Thyroid gland (tissue), 4 donors: ENCODE results near the gene HK2. TPM values are rescaled to one million over a fixed set of nuclear protein-coding genes. Genes with fewer than 3 reads are reported as not detected.
"Not testable (repeated sequence)": the region's sequence is repeated elsewhere in the genome, so short reads cannot be mapped to it uniquely, and the experiment has no call there.

Source experiments
- DNase-seq, 2 donors: peaks; one replicate each; pipeline ENCODE4 v3.0.0-alpha.2; 2019
- H3K27ac ChIP-seq, 3 donors: fragments of 200-600 bp; sonication (generic); 1 replicate in 2 of 3; 2 replicates in 1 of 3; pipeline ENCODE4 v1.5.1; 2016 to 2019; ENCODE audit warnings: mild to moderate bottlenecking in 1 of 3, moderate library complexity in 1 of 3
- H3K27me3 ChIP-seq: fragments of 200-600 bp; sonication (generic); one replicate; pipeline ENCODE4 v1.5.1; 2019
- H3K36me3 ChIP-seq, 2 donors: fragments of 200-600 bp; sonication (generic); one replicate each; pipeline ENCODE4 v1.5.1; 2016 to 2019
- H3K4me1 ChIP-seq, 2 donors: fragments of 200-600 bp; sonication (generic); one replicate each; pipeline ENCODE4 v1.5.1; 2017 to 2019
- H3K4me3 ChIP-seq, 3 donors: fragments of 200-600 bp; sonication (generic); replicated peaks in 1 of 3; 1 replicate in 2 of 3; 2 replicates in 1 of 3; pipeline ENCODE4 v1.5.1; 2016; ENCODE audit warnings: mild to moderate bottlenecking in 1 of 3
- H3K9me3 ChIP-seq: fragments of 200-600 bp; sonication (generic); one replicate; pipeline ENCODE4 v1.5.1; 2017
- POLR2A ChIP-seq, 2 donors: fragments of 450-650 bp; IDR thresholded peaks; one replicate each; pipeline ENCODE4 v1.6.1; 2017; ENCODE audit warnings: antibody characterized with exemption in 2 of 2, mild to moderate bottlenecking in 2 of 2, moderate library complexity in 1 of 2
- WGBS, 2 donors: methylation state at CpG; one replicate each; pipeline ENCODE4 v1.1.5; 2017; 5-methylcytosine and 5-hydroxymethylcytosine counted together
- intact Hi-C: fragments of 100-400 bp; cut with DNase I; formaldehyde crosslinking; loops from one replicate; pipeline ENCODE4 v1.15.1; 2023
- total RNA-seq, 4 donors: library from RNA; depleted of rRNA; stranded (reverse); fragments of >200 nt; gene quantifications; one replicate each; pipeline ENCODE4 v1.2.3, GENCODE V29; 2016
- TF ChIP-seq, protein P1 (sequence below), 6 experiments: fragments of 200-600 bp in 3 of 6; fragments of 450-650 bp in 3 of 6; sonication (generic) in 3 of 6; IDR thresholded peaks; one replicate each; pipeline ENCODE4 v1.5.1; 2016 to 2019; ENCODE audit warnings: antibody characterized with exemption in 6 of 6, mild to moderate bottlenecking in 2 of 6, inconsistent platforms in 1 of 6, moderate library complexity in 1 of 6

HK2 gene
- total RNA-seq, 4 donors from 2014 or later, result 6.7 to 47.8 (median 26.9) TPM

DNA sequence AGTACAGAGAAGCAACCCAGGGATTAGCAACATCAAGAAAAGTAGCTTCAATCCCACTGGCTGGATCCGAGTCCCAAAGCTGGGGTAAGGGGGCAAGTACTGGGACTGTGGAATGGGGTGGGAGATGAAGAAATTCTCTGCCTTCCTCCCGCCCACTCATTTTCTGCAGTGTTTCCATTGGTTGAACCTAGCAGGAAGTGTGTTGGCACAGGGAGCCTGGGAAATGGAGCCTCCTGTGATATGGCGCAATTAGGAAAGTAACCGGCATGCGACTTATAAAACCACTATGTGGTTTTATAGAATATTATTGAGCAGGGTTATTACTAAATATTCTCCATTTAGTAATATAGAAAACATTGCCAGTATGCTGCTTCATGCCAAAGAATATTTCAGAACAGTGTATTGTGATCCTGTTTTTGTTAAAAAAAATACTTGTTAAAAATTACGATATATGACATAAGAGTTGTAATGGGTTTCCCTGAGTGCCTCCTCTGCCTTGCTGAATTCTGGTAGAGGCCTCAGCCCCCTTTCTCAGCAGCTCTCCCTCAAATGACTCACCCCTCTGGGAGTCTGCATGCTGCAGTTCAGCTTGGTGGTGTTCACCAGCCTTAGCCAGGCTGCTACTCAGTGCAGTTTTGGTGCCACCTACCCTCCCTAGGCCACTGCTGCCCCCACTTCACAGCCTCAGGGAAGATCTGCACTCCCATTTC, 60.5 kb downstream of the HK2 start:
- intact Hi-C loops, result no loop called here
- no peaks in the 10 kb centered on the region for H3K27me3 ChIP-seq

DNA sequence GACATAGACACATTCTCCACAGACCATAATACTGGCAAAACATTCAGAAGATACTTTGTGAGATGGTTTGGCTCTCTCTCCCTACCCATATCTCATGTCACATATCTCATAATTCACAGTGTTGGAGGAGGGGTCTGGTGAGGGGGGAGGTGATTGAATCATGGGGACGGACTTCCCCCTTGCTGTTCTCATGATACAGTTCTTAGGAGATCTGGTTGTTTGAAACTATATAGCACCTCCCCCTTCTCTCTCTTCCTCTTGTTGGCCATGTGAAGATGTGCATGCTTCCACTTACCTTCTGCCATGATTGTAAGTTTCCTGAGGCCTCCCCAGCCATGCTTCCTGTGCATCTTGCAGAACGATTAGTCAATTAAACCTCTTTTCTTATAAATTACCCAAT, 61.1 kb downstream of the HK2 start:
- H3K36me3 ChIP-seq, result peaks cover 0 to 3% of the 10 kb centered on the region in 2 donors
- TF ChIP-seq, protein P1, sequence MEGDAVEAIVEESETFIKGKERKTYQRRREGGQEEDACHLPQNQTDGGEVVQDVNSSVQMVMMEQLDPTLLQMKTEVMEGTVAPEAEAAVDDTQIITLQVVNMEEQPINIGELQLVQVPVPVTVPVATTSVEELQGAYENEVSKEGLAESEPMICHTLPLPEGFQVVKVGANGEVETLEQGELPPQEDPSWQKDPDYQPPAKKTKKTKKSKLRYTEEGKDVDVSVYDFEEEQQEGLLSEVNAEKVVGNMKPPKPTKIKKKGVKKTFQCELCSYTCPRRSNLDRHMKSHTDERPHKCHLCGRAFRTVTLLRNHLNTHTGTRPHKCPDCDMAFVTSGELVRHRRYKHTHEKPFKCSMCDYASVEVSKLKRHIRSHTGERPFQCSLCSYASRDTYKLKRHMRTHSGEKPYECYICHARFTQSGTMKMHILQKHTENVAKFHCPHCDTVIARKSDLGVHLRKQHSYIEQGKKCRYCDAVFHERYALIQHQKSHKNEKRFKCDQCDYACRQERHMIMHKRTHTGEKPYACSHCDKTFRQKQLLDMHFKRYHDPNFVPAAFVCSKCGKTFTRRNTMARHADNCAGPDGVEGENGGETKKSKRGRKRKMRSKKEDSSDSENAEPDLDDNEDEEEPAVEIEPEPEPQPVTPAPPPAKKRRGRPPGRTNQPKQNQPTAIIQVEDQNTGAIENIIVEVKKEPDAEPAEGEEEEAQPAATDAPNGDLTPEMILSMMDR (IDR thresholded peaks at IDR 0.05), result no peak
- TF ChIP-seq POLR2A (IDR thresholded peaks at IDR 0.05), result no peak
- H3K9me3 ChIP-seq, result no peaks in the 10 kb centered on the region
- no peaks in the 10 kb centered on the region for H3K4me1 ChIP-seq
- no peaks in the 10 kb centered on the region for H3K27me3 ChIP-seq
- no peak overlapping the region for H3K4me3 ChIP-seq
- intact Hi-C loops, result no loop called here
- 95 to 100% methylated on average over 2 of the region's 2 CpGs for WGBS, 2 donors
- H3K27ac ChIP-seq, result no peak overlapping the region
- DNase-seq, result no peak

More for the DNA sequence above, 60.5 kb downstream of the HK2 start:
- no peaks in the 10 kb centered on the region for H3K4me1 ChIP-seq
- WGBS, 2 donors, result 96 to 97% methylated on average over 6 of the region's 6 CpGs
- TF ChIP-seq POLR2A (IDR thresholded peaks at IDR 0.05), result no peak
- TF ChIP-seq, protein P1 (IDR thresholded peaks at IDR 0.05), result no peak
- H3K27ac ChIP-seq, result no peak overlapping the region
- no peak overlapping the region for H3K4me3 ChIP-seq
- H3K36me3 ChIP-seq, result peaks cover 0 to 9% of the 10 kb centered on the region in 2 donors
- DNase-seq, result no peak
- H3K9me3 ChIP-seq, result no peaks in the 10 kb centered on the region

DNA sequence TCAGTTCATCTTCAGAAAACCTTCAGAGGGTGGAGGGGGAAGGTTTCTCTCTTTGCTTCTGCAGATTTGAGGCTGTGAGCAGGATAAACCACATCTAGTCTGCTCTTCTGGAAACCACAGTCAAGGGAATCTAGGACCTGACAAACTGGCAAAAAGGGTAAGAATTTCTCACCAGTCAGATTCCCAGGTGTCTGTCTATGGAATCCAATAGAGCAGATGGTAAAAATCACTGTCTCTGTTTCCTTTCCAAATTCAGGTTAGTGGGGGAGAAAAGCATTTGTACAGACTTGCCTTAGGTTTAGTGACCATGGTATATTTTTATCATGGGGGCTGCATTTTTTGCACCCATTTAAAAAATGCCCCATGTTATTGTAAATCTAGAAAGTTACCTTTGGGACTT, 62.3 kb downstream of the HK2 start:
- H3K27ac ChIP-seq, result no peak overlapping the region
- H3K36me3 ChIP-seq, result no peaks in the 10 kb centered on the region
- TF ChIP-seq POLR2A (IDR thresholded peaks at IDR 0.05), result no peak
- TF ChIP-seq, protein P1 (IDR thresholded peaks at IDR 0.05), result no peak
- H3K27me3 ChIP-seq, result no peaks in the 10 kb centered on the region
- DNase-seq, result no peak
- intact Hi-C loops, result no loop called here
- no peaks in the 10 kb centered on the region for H3K9me3 ChIP-seq
- H3K4me3 ChIP-seq, result no peak overlapping the region
- H3K4me1 ChIP-seq, result no peaks in the 10 kb centered on the region

DNA sequence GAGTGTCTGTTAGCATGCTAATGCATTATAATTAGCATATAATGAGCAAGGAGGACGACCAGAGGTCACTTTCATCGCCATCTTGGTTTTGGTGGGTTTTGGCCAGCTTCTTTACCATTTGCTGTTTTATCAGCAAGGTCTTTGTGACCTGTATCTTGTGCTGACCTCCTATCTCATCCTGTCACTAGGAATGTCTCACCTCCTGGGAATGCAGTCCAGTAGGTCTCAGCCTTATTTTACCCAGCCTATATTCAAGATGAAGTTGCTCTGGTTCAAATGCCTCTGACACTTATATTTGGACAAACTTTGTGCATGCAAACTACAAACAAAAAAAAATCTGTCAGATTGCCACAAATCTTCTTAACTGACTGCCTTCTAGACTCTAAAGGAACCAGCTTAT, 66.3 kb downstream of the HK2 start:
- H3K9me3 ChIP-seq, H3K27me3 ChIP-seq, H3K36me3 ChIP-seq, intact Hi-C loops, H3K27ac ChIP-seq, H3K4me3 ChIP-seq, H3K4me1 ChIP-seq, DNase-seq: not testable (repeated sequence)
- 86 to 89% methylated on average over 2 of the region's 2 CpGs for WGBS, 2 donors

DNA sequence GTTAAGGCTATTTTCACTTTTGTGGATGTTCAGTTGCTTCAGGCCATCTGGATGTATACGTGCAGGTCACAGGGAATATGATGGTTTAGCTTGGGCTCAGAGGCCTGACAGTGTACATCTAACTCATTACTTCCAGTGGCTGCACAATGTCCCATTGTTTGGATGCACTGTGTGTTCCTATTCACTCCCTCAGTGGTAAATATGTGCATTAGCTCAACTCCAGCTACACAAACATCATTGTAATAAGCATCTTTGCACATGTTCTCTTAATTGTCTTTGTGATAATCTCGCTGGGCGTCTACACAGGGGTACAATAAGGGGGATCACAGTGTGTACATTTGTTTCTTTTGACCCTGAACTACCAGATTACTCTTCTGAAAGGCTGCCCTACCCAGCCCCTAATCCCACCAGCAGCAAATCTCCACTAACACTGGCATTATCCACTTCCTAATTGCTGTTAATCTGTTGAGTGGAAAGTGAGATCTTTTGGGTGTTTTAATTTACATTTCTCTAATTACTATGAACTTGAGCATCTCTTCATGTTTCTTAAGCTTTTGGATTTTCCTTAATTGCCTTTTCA, 68.4 kb downstream of the HK2 start:
- Histone ChIP-seq H3K4me1 (no peaks in the 10 kb centered on the region), H3K4me3 (no peak overlapping the region), H3K36me3 (no peaks in the 10 kb centered on the region), H3K27me3 (no peaks in the 10 kb centered on the region), H3K9me3 (no peaks in the 10 kb centered on the region), H3K27ac (no peak overlapping the region)
- TF ChIP-seq, protein P1 (IDR thresholded peaks at IDR 0.05), result no peak
- TF ChIP-seq POLR2A (IDR thresholded peaks at IDR 0.05), result no peak
- WGBS, 2 donors, result 78 to 91% methylated on average over 3 of the region's 3 CpGs
- intact Hi-C loops, result no loop called here
- no peak for DNase-seq
